Natural killer cell (primary cell): ENCODE results near the gene SDCBP2. TPM values are rescaled to one million over a fixed set of nuclear protein-coding genes. Genes with fewer than 3 reads are reported as not detected.

Experiments
- ATAC-seq, 3 donors: fragments of 150-1000 bp in 2 of 3; fragments of 200-7000 bp in 1 of 3; cut with Tn5 transposase; 1 replicate in 1 of 3; 2 replicates in 2 of 3; pipeline ENCODE4 v1.10.0; 2021; ENCODE audit warnings: mild to moderate bottlenecking in 2 of 3, moderate library complexity in 2 of 3
- DNase-seq, 2 donors: peaks; one replicate each; pipeline versions ENCODE4 v3.0.0 to v3.0.0-alpha.2; 2013 to 2021; ENCODE audit warnings: mixed read lengths in 1 of 2
- H3K27ac ChIP-seq: one replicate; pipeline ENCODE4 v1.5.1; 2013; ENCODE audit warnings: mild to moderate bottlenecking, low read length
- H3K27me3 ChIP-seq: one replicate; pipeline ENCODE4 v1.6.1; 2013; ENCODE audit warnings: low read length; ENCODE audit not compliant: control insufficient read depth, insufficient read depth
- H3K36me3 ChIP-seq: one replicate; pipeline ENCODE4 v1.6.1; 2013; ENCODE audit warnings: low read length; ENCODE audit not compliant: control insufficient read depth, insufficient read depth
- H3K4me1 ChIP-seq: one replicate; pipeline ENCODE4 v1.6.1; 2013; ENCODE audit warnings: low read length; ENCODE audit not compliant: control insufficient read depth, insufficient read depth
- H3K4me3 ChIP-seq: one replicate; pipeline ENCODE4 v1.5.1; 2013; ENCODE audit warnings: low read length
- H3K9me3 ChIP-seq: one replicate; pipeline ENCODE4 v1.6.1; 2013; ENCODE audit warnings: low read length; ENCODE audit not compliant: control insufficient read depth, insufficient read depth
- H3K27ac Mint-ChIP-seq, 2 donors: one replicate each; pipeline ENCODE4 v1.8.0; 2022; ENCODE audit warnings: mild to moderate bottlenecking in 2 of 2, mixed read lengths in 2 of 2, moderate library complexity in 1 of 2
- H3K27me3 Mint-ChIP-seq, 2 donors: one replicate each; pipeline ENCODE4 v1.8.0; 2022; ENCODE audit warnings: low read depth in 2 of 2, mixed read lengths in 2 of 2
- H3K36me3 Mint-ChIP-seq: one replicate; pipeline ENCODE4 v1.8.0; 2022; ENCODE audit warnings: mixed read lengths
- H3K4me1 Mint-ChIP-seq, 2 donors: one replicate each; pipeline ENCODE4 v1.8.0; 2022; ENCODE audit warnings: mixed read lengths in 2 of 2
- H3K4me3 Mint-ChIP-seq: one replicate; pipeline ENCODE4 v1.8.0; 2022; ENCODE audit warnings: mild to moderate bottlenecking, moderate library complexity, mixed read lengths
- H3K9me3 Mint-ChIP-seq, 2 donors: one replicate each; pipeline ENCODE4 v1.8.0; 2022; ENCODE audit warnings: mixed read lengths in 2 of 2
- CTCF ChIP-seq: fragments of 200-600 bp; IDR thresholded peaks from one replicate; pipeline ENCODE4 v1.8.0; 2022; ENCODE audit warnings: antibody characterized with exemption
- WGBS: methylation state at CpG from one replicate; pipeline ENCODE4 v1.1.7; 2013; ENCODE audit warnings: missing lambda C conversion rate; ENCODE audit not compliant: insufficient coverage; 5-methylcytosine and 5-hydroxymethylcytosine counted together
- intact Hi-C: fragments of 100-400 bp; cut with micrococcal nuclease; formaldehyde crosslinking; loops from one replicate; pipeline ENCODE4 v1.14.2; 2022
- total RNA-seq, 4 donors: library from RNA; stranded (reverse); fragments of 120-200 nt in 1 of 4; gene quantifications; one replicate each; pipeline versions ENCODE4 v1.2.3 to v1.2.4, GENCODE V29; 2013 to 2022

SDCBP2 gene
- total RNA-seq, 3 donors from 2014 or later (not counting 1 experiment from before 2014, with no cell fraction given) = 2.0 to 2.7 (median 2.6) TPM

GRCh38 chr20:1331101-1331500 is 2.2 kb upstream of the SDCBP2 start:
- peaks cover 4% of the 10 kb centered on the region for H3K36me3 ChIP-seq
- no peaks in the 10 kb centered on the region for H3K36me3 Mint-ChIP-seq
- no peak overlapping the region for H3K4me3 Mint-ChIP-seq
- peaks cover 4% of the 10 kb centered on the region for H3K4me1 ChIP-seq
- TF ChIP-seq CTCF = no peak
- no peak overlapping the region for H3K27ac ChIP-seq
- H3K27me3 Mint-ChIP-seq = no peaks in the 10 kb centered on the region
- DNase-seq = no peak
- H3K4me1 Mint-ChIP-seq = peaks cover 0 to 16% of the 10 kb centered on the region in 2 donors
- 100% methylated on average over 2 of the region's 2 CpGs for WGBS
- H3K9me3 ChIP-seq = no peaks in the 10 kb centered on the region
- peak overlapping the region in 1 of 2 donors; percentile 72 for H3K27ac Mint-ChIP-seq
- intact Hi-C loops = no loop called here
- no peak overlapping the region for H3K4me3 ChIP-seq
- H3K27me3 ChIP-seq = no peaks in the 10 kb centered on the region
- no peak for ATAC-seq
- no peaks in the 10 kb centered on the region for H3K9me3 Mint-ChIP-seq

- peaks cover 10% of the 10 kb centered on the region for H3K4me1 ChIP-seq
- no peaks in the 10 kb centered on the region for H3K36me3 Mint-ChIP-seq
- ATAC-seq (no peak), DNase-seq (peak in 1 of 2 donors; percentile 66)
- H3K9me3 ChIP-seq = no peaks in the 10 kb centered on the region
- H3K27me3 Mint-ChIP-seq = no peaks in the 10 kb centered on the region
- H3K27ac Mint-ChIP-seq = peak overlapping the region in 1 of 2 donors; percentile 39
- no peak overlapping the region for H3K4me3 Mint-ChIP-seq
- H3K9me3 Mint-ChIP-seq = no peaks in the 10 kb centered on the region
- H3K4me1 Mint-ChIP-seq = peaks cover 0 to 13% of the 10 kb centered on the region in 2 donors
- 74% methylated on average over 6 of the region's 6 CpGs for WGBS
- intact Hi-C loops = no loop called here
- H3K36me3 ChIP-seq = peaks cover 4% of the 10 kb centered on the region
- no peak overlapping the region for H3K4me3 ChIP-seq
- H3K27ac ChIP-seq = peak overlapping the region; percentile 10
- no peak for TF ChIP-seq CTCF
- no peaks in the 10 kb centered on the region for H3K27me3 ChIP-seq
Measured at GRCh38 chr20:1330075-1330830, 1.3 kb upstream of the SDCBP2 start.

- Mint-ChIP-seq H3K27me3 (no peaks in the 10 kb centered on the region), H3K36me3 (no peaks in the 10 kb centered on the region), H3K4me1 (peaks cover 0 to 13% of the 10 kb centered on the region in 2 donors), H3K9me3 (no peaks in the 10 kb centered on the region), H3K4me3 (no peak overlapping the region), H3K27ac (peak overlapping the region in 1 of 2 donors; percentile 6)
- TF ChIP-seq CTCF = no peak
- no peak overlapping the region for H3K27ac ChIP-seq
- intact Hi-C loops = no loop called here
- H3K9me3 ChIP-seq = no peaks in the 10 kb centered on the region
- DNase-seq (no peak), ATAC-seq (no peak)
- no peak overlapping the region for H3K4me3 ChIP-seq
- H3K36me3 ChIP-seq = peaks cover 4% of the 10 kb centered on the region
- H3K4me1 ChIP-seq = peaks cover 17% of the 10 kb centered on the region
- 96% methylated on average over 7 of the region's 7 CpGs for WGBS
- no peaks in the 10 kb centered on the region for H3K27me3 ChIP-seq
Measured at GRCh38 chr20:1327827-1328679, 886 bp downstream of the SDCBP2 start.
